ENCODE results near the gene LRRC25.
A peak's percentile ranks its signal among the peaks of the same experiment; 100 is the strongest.

Gene LRRC25

GRCh38 chr19:18397242-18398202 lies at the start of gene LRRC25:
Gene LRRC25 (minus strand): TSS chr19:18397622. CDS start chr19:18396963, 659 bp downstream.
- no peak for DNase-seq

DNA sequence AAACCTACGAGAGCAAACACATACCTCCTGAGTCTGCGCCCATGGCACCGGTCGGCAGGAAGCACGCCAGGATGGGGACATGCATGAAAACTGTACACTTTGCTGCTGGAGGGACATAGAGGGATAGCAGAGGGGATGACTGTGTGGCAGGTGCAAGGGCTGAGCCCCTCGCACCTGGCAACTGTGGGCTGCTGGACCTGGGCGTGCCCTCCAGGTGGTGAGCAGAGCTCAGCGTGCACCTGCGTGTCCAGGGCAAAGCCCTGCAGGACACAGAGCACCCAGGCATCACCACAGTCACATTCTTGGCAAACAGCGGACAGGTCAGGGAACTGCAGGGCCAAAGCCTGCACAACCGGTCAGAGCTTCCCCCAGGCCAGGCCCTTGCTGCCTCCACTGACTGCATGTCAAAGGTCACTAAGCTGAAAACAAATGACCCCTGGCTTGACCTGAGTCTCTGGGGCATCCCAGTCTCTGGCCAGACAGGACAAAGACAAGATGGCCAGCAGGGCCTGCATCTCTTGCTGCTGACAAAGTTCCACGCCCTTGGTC lies 49.5 kb upstream of the LRRC25 start:
- no peak for DNase-seq

GRCh38 chr19:18446145-18446810 lies 48.9 kb upstream of the LRRC25 start:
- no peak for DNase-seq

DNA sequence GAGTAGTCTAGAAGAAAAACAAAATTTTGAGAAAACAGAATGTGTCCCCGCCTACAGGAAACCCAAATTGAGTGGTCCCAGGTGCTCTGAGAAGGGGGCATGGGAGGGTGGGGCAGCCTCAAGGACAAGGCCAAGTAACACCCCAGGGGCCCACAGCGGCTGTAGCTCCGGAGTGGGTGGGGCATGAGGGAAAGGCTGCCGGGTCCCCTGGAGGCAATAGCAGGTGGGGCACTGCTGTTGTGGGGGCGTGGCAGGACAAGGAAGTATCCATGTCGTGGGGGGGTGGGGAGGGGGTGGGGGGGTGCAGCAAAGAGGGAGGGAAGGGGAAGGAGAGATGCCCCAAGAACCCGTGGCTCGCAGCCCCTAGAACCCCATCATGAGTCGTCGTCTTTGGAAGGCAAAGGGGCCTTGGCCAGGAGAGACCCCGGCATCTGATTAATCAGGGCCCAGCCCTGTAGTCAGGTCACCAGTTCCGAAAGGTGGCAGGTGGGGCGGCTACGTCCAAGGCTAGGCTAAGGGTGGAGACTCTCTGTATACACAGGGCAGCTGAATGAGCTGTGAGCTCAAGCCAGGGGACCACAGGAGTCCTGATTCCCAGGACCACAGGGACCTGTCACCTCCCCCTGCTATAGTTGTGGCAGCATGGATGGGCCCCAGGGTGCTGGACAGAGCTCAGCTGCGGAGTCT lies 48.0 kb upstream of the LRRC25 start:
- DNase-seq: no peak

- DNase-seq: no peak
Observed at GRCh38 chr19:18444513-18444912, 47.1 kb upstream of the LRRC25 start.

- no peak for DNase-seq
Observed at GRCh38 chr19:18443831-18444230, 46.4 kb upstream of the LRRC25 start.

DNA sequence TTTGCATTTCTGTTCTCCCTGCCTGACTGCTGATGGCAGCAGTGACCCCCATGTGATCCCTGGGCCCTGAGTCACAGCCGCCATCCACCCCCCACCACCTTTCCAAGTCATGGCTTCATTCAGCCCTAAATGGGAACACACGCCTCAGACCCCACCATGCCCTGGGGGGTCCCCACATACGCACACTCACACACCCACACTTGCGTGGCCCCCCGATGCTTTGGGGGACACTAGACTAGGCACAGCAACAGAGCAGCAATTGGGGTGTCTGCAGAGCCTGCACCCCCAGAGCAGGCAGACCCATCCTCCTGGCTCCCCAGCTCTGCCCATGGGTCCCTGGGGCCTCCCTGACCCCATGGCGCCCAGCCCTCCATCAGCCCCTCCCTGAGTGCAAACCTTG lies 46.0 kb upstream of the LRRC25 start:
- DNase-seq: no peak

- no peak for DNase-seq
Observed at GRCh38 chr19:18442941-18443340, 45.5 kb upstream of the LRRC25 start.

DNA sequence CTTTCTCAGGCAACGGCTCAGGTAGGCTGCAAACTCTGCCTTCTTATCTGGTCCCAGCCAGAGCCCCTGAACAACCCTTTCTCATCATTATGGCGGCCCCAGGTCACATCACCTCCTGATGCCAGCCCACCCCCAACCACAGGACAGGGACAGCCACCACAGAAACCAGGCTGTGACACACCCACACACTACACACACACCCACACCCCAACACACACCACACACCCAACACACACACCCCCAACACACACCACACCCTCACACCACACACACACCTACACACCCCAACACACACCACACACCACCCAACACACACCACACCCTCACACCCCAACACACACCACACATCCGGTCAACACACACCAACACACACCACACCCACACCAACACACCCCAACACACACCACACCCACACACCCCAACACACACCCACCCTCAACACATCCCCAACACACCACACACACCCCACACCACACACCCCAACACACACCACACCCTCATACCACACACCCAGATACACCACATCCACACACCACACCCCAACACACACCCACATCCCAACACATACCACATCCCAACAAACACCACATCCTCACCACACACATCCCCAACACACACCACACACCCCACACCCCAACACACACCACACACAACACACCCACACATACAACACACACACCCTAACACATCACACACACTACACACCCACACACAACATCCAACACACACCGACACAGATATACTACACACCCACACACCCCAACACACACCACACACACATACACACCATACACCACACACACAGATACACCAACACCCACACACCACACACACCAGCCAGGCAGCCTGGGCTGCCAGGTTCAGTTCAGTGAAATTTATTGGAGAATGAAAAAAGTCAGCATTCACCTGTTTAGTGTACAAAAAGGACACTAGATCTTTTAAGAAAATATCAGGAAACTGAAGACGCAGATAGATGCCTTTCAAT lies 44.7 kb upstream of the LRRC25 start:
- no peak for DNase-seq

GRCh38 chr19:18440936-18441803 lies 43.7 kb upstream of the LRRC25 start:
- DNase-seq: no peak

DNA sequence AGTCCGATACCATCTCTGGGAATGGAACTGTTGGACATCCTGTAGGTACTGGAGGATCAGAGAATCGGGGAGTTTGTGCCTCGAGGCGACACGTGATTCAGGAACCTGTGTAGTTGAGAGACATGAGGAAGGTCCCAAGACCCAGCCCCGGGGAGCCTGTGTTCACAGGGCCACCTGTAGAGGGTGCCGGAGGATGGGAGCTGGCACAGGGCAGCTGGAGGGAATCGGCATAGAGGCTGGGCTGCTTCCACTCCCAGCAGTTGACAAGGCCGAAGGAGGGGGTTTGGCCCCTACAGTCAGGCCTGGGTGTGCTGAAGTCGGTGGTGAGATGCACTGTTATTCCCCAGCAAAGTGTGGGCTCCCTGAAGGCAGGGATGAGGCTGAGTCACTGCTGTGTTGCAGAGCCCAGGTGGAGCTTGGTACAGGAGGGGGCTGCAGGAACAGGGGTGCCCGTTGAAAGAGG lies 43.0 kb upstream of the LRRC25 start:
- no peak for DNase-seq

DNA sequence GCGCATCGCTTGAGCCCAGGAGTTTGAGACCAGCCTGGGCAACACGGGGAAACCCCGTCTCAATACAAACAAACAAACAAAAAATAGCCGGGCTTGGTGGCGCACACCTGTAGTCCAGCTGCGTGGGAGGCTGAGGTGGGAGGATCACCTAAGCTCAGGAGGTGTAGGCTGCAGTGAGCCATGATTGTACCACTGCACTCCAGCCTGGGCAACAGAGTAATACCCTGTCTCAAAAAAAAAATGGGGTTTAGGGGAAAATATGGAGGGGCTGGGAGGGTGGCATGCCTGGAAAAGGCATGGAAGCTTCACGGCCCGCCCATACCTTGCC lies 42.5 kb upstream of the LRRC25 start:
- DNase-seq: no peak

DNA sequence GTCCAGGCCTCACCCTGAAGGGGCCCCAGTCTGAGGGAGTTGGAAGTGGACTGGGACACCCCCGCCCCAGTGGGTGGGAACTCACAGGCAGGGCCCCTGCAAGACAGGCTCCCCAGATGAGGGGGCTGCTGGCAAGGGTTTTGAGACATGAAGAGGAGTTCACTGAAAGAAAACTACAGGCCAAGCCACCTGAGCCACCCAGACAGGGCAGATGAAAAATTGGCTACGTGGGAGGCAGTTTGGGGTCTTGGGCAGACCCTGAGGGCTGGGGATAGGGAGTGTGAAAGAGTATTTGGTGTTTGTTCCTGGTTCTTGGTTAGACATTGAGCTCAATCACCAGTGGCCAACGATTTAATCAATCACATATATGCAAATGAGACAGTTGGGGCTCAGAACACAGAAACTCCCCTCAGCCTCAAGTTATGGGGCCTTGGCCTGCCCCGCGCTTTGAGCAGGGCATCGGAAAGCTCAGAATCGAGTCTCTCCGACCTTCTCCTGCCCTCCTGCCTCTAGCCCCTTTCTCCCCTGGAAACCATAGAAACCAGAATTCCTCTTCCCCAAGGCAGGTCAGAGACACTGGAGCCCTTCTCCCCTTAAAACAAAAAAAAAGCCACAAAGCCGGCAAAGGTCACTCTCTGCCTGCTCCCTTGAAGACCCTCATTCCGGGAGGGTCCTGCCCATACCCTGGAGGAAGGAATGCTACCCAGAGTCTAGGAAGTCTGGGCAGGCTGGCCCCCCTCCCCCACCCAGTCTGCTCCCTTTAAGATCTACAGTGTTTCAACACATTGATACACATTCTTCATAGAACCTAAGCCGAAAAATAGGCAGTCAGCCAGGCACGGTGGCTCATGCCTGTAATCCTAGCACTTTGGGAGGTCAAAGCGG lies 41.8 kb upstream of the LRRC25 start:
- no peak for DNase-seq

DNA sequence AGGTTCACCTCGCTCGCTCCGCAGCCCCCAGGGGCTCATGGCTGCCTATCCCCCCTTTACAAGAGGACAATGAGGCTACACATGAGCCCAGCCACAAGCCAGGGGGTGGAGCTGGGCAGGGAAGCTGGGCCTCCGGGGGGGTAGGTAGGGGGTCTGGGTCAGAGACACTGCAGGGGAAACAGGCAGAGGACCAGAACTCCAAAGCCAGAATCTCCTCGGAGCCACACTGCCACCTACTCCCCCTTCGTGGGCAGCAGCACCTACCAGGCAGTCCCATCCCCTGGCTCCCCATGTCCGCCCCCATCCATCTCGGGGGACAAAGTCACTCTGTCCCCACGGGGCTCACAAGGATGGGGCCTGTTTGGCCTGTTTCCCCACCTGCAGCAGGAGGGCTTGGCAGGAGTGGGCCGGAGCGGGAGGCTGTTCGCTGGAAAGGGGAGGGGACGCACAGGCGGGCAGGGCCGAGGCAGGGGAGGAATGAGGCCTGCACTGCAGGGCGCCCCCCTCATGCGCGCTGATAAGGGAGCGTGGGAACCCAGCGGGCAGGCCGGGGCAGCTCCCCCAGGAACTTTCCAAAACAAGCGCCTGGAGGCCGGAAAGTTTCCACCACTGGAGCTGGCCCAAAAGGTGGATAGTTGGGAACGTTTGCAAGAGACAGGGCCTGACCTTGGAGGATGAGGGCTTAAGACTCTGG lies 41.1 kb upstream of the LRRC25 start:
- DNase-seq: no peak

DNA sequence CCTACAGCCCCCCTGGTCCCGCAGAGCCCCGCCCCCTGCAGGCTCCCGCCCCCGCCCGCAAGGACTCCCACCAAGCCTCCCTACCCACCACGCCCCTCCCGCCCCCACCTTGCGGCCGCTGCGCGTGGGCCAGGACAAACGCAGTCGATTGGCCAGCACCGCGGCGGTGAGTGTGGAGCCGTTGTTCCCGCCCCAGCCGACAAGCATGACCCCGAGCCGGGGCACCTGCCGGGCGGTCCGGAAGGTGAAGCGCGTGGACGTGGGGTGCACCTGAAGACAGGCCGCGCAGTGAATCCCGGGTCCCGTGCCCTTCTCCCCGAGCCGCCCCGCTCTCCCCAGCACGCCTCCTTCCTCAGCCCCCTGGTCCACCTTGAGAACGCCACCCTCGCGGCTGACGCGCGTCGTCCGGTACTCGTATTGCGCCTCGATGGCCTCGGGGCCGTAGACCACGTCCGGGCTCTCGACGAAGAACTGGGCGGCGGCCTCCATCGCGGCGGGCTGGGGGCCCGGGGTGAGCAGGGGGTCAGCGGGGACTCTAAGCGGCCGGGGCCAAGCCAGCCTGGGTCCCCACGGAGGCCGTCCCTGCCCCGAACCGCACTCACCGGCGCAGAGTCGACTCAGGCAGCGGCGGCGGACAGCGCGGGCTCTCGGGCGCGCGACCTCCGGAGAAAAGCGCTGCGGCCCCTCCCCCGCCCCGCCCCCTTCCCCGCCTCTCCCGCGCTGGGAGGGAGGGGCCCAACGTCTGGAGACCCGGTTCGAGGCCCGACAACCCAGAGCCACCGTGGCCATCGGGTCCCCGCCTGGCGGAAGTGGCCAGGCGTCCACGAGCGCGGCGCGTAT lies 40.3 kb upstream of the LRRC25 start, which contains the start of gene ISYNA1:
Gene ISYNA1, minus strand, starts transcription at position 643 of the 840 bp plus-strand sequence. Its CDS starts 154 bp downstream, at position 489.
- DNase-seq: peak; percentile 78

DNA sequence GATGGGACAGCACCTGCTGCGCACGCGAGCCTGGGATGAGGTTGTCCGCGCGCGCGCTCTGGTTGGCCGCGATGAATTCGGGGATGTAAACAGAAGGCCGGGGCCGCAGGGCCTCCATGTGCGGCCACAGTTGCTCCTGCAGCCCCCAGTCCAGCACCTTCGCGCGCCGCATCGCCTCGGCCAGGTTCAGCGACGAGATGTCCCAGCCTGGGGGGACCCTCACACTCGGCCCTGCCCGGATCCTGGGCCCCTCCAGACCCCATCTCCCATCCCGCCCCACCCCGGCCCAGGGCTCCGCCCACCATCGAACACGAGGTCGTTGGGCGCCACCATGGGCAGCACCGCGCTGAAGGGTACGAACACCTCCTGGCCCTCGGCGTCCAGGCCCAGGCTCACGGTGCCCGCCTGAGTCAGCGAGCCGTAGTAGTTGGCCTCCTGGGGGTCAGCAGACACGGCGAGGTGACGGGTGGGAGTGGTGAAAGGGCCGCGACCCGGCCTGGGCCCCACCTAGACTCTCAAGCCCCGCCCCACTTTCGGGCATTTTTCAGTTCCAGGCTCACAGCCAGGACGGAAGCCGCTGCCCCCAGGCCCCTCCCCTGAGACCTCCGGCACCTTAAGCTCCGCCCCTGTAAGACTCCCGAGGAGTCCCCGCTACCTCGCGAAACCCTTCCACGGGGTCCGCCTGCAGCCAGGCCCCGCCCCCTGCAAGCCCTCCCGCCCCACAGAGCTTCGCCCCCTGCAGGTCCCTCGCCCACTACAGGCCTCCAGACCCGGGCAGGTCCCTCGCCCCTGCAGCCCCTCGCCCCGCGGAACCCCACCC lies 39.5 kb upstream of the LRRC25 start:
- peak; percentile 91 for DNase-seq

Data from NCI-H1105 (cell line).